ENCODE measurements around the gene LRRC4B.

Gene LRRC4B

DNA sequence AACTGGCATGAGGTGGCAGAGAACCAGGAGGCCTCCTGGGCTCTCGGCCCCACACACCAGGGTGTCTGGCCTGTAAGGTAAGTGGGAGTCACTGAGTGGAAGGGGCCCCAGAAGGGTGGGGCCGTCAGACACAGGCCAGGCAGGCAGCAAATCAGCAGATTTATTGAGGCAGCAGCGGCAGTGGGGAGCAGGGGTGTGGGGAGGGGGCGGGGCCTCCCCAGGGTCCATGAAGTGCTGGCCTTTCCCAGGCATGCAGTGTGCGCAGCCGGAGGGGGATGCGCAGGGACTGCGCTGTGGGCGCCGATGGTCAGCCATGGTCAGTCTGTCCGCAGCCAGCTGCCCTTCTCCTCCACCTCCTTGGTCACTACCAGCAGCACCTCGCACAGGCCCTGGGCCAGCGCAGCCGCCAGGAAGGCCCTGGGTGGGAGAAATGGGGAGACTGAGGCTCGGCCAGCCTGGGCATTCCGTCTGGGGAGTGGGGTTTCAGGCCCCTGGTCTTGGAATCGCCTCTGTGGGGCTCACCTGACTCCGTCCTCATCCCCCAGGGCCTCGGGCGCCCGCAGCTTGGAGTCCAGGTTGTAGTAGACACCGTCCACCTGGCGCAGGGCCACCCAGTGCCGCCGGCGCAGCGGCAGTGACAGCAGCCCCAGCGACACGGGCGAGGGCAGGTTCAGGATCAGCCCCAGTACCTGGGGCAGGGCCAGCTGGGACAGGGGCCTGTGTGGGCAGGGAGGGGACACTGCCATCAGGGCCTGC, 62.2 kb downstream of the LRRC4B start:
- no peak for DNase-seq (ENCODE audit: low read depth in 2 of 2)

DNA sequence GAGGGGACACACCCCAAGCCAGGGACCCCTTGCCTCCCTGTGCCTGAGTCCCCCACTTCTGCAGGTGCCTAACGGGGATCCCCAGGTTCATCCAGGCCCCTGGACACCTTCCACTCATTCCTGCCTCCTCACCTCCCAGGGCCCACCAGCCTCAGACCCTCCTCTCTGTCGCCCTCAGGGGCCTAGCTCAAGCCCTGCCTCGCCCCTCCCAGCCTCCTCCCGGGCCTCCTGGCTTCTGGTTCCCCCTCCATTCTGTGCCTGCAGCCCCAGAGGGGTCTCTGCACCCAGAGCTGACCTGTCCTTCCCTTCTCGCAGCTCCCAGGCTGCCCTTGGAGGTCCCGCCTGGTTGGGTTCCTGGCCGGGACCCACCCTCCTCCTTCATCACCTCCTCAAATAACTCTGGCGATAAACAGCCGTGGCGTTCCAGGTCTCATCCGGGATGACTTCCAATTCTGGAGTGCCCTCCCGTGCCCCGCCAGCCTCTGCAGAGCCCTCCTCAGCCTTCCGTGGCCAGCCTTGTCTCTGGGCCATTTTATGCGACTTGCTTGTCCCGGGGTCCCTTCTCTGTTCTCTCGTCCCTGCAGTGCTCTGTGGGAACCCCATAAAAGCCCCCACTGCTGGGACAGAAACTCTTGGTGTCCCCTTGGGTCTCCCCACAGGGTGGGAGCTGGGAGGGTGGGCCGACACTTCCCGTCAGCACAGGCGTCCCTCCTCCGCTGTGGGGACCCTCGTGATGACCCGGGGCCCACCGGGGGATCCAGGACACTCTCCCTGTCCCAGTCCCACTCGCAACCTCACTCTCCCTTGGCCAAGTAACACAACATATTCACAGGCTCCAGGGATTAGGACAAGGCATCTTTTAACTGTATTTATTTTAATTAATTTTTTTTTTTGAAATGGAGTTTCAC, 66.4 kb downstream of the LRRC4B start:
- DNase-seq (ENCODE audit: low read depth in 2 of 2) = no peak

DNA sequence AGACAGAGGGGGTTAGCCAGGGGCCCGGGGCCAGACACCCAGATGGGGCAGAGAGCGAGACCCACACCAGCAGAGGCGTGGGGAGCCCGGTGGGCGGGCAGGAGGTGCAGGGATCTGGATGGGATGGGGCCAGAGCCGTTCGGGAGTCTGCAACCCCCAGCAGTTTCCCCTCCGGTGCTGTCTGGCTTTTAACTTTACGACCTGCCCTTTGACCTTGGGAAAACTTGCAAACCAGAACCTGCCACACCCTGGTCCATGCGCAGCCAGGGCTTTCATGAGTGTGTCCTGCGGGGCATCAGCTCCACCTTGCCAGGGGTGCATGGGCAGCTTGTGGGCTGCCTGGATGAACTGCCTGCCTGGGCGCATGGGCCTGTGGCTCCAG, 67.1 kb downstream of the LRRC4B start:
- DNase-seq (ENCODE audit: low read depth in 2 of 2) = no peak

DNA sequence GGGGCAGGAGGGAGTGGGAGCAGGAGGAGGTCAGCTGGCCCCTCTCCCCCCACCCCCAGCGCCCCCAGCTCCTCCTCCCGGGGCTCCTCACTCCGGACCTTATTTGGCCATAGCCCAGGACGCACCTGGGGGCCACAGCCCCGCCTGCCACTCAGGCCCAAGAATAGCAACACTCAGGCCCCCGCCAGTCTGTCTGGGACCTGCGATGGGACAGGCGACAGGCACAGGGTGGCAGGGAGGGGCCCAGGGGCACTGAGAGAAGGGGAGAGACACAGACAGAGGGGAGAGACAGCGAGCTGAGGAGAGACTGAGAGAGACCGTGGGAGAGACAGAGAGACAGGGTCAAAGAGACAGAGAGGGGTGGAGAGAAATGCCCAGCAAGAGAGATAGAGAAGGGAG, 67.5 kb downstream of the LRRC4B start:
- no peak for DNase-seq (ENCODE audit: low read depth in 2 of 2)

DNA sequence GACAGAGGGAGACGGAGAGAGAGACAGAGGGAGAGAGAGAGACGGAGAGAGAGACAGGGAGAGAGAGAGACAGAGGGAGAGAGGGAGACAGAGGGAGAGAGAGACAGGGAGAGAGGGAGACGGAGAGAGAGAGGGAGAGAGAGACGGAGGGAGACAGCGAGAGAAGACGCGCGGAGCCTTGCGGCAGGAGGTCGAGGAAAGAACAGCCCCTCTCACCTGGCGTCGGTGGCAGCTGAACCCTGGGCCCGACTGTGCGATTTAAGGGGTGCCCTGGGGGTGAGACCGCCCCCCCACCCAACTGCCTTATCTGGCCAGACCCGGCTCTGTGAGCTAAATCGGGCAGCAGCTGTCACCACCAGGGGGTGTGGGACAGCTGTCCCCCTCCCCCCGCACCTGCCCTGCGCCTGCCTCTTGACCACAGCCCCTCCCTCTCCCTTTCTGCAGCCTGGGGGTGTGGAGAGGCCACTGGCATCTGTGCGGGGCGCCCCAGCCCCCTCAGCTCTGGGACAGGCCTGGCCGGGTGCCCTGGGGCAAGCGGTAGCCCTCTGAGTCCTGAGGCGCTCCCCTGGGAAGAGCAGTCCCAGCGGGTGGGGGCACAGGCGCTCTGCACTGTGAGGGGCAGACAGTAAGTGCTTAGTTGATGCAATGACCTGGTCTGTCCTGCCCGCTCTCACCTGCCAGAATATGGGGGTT, 68.0 kb downstream of the LRRC4B start:
- DNase-seq (ENCODE audit: low read depth in 2 of 2) = no peak

DNA sequence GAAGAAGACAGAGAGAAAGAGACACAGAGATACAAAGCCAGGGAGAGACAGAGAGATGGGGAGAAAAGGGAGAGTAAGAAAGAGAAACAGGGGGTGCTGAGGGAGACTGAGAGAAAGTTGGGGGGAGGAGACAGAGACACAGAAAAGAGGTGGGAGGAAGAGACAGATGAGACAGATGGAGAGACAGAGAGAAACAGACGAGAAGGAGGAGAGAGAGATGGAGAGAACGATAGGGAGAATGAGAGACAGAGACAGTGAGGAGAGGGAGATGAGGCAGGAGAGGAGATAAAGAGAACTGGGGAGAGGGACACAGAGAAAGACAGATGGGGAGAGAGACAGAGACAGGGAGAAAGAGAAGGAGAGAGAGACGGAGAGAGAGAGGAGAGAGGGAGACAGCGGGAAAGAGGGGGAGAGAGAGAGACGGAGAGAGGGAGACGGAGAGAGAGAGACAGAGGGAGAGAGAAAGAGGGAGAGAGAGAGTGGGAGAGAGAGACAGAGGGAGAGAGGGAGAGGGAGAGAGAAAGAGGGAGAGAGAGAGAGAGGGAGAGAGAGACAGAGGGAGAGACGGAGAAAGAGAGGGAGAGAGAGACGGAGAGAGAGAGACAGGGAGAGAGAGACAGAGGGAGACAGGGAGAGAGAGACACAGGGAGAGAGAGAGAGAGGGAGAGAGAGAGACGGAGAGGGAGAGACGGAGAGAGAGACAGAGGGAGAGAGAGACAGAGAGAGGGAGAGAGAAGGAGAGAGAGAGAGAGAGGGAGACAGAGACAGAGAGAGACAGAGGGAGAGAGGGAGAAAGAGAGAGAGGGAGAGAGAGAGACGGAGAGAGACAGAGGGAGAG, 69.8 kb downstream of the LRRC4B start:
- DNase-seq (ENCODE audit: low read depth in 2 of 2) = no peak

DNA sequence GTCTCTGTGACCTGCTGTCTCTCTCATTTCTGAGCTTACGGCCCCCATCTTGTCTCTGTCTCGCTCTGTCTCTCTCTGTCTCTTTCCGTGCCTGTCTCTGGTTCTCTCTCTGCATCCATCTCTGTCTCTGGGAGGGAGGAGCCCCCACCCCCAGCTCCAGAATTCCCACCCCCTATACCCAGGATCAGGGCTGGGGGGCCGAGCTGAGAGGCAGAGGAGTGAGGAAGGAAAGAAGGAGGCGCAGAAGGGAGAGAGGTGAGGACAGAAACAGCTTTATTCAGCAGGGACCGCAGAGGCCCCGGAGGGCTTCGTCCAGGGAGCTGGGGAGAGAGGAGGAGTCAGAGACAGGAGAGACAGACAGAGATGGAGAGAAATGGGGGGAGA, 71.2 kb downstream of the LRRC4B start:
- DNase-seq (ENCODE audit: low read depth in 2 of 2) = no peak

DNA sequence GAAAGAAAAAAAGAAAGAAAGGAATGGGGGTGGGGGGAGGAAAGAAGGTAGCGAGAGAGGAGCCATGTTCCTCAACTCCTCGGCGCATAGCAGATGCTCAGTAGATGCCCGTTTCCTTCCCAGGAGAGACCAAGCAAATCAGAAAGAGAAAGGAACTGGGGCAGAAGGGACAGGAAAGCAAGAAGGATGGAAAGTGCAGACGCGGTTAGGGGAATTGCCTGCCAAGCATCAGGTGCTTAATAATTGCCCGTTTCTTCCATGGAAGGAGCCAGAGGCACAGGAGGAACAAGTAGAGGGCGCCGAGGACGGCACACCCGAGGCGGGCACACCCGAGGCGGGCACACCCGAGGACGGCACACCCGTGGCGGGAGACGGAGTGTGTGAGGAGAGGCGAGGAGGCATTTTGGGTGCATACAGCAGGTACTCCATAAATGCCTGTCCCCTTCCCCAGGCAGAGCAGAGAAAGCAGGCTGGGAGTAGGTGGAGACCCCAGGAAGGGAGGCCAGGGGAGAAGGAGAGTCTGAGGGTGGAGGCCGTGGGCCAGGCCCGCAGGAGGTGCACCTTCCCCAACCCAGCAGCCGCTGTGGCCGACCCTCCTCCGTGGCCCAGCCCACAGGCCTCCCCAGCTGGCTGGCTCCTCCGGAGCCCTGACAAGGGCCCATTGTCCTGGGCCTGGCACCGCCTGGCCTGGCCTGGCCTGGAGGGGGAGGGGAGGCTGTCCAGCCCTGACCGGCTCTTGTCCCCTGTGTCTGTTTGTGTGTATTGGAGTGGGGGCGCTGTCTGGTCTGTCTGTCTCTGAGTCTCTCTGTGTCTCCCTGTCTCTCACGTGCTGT, 71.8 kb downstream of the LRRC4B start:
- no peak for DNase-seq (ENCODE audit: low read depth in 2 of 2)

DNA sequence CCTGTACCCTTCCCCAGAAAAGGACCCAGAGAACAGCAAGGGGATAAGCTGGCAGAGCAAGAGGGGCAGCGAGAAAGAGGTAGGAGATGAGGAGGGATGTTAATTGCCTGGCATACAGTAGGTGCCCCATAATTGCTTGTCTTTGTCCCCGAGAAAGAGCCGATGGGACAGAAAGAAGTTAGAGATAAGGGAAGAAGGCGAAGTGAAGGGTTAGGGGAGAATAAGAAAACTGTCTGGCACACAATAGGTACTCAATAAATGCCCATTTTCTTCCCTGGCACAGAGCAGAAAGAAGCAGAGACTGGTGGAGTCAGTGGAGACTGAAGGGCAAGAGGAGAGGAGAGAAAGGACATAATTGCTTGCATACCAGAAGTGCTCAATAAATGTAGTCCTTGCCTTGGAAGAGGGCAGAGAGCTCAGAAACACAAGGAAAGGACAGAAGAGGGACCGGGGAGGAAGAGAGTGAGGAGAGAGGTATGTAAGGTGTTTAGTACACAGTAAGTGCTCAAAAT, 73.2 kb downstream of the LRRC4B start:
- no peak for DNase-seq (ENCODE audit: low read depth in 2 of 2)

DNA sequence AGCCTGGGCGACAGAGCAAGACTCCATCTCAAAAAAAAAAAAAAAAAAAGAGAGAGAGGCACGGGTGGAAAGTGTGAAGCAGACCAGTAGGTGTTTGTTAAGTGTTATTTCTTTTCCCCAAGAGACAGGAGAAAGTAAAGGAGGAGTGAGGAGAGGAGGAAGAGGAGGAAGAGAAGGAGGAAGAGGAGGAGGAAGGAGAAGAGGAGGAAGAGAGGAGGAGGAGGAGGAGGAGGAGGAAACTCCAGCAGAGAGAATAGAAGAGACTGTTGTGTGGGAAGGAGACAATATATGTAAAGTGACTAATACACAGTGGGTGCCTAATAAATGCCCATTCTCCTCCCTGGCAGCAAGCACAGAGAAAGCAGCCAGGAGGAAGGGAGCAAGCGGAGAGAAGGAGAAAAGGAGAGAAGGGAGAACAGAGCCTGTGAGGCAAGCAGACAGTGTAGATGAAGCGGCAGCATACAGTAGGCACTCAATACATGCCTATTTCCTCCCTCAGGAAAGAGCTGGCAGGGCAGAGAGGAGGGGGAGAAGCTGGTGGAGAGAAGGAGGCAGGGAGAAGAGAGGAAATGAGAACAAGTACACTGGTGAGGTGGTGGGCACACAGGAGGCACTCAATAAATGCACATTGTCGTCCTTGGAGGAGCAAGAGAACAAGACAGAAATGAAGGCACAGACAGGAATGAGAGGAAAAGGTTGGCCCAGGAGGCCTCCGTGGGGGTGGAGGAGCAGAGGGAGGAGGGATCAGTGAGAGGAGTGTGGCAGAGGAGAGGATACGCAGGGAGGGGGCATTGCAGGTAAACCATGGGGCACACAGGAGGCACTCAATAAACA, 73.8 kb downstream of the LRRC4B start:
- DNase-seq (ENCODE audit: low read depth in 2 of 2) = no peak

DNA sequence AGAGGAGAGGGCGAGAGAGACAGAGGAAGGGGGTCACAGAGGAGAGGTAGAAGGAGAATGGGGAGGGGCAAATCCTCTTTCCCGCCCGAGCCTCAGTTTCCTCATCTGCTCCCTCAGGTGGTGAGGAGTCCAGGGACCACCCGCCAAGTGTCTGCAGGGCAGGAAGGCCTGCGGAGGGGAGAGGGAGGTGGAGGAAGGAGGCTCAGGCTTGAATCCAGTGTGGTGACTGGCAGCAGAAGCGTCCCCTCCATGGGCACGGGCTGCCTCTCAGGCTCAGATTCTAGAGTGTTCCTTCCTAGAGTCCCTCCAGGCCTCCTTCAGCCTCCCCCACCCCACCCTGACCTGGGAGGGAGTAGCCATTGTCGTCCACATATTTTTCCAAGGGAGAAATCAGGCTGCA, 75.1 kb downstream of the LRRC4B start:
- no peak for DNase-seq (ENCODE audit: low read depth in 2 of 2)

DNA sequence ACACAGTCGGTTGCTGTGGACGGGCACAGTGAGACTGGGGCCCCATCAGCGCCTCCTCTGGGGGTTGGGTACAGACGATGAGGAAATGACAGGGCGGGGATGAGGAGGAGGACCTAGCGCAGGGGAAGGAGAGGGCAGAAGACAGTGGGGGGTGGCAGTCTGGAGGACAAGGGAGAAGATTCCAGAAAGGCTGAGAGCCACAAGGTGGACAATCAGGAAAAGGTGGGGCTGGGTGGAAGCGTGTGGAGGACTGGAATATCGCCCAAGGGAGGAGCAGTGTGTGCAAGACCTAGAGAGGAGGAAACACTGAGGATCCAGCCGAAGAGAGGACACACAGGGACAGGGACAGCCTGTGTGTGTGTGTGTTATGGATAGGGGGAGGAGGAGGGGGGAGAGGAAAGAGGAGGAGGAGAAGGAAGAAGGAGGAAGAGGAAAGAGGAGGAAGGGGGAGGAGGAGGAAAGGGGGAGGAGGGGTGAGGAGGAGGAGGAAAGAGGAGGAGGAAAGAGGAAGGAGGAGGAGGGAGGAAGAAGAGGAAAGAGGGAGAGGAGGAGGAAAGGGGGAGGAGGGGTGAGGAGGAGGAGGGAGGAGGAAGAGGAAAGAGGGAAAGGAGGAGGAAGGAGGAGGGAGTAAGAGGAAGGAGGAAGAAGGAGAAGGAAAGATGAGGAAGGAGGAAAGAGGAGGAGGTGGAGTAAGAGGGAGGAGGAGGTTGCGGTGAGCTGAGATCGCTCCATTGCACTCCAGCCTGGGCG, 75.8 kb downstream of the LRRC4B start:
- DNase-seq (ENCODE audit: low read depth in 2 of 2) = no peak

DNA sequence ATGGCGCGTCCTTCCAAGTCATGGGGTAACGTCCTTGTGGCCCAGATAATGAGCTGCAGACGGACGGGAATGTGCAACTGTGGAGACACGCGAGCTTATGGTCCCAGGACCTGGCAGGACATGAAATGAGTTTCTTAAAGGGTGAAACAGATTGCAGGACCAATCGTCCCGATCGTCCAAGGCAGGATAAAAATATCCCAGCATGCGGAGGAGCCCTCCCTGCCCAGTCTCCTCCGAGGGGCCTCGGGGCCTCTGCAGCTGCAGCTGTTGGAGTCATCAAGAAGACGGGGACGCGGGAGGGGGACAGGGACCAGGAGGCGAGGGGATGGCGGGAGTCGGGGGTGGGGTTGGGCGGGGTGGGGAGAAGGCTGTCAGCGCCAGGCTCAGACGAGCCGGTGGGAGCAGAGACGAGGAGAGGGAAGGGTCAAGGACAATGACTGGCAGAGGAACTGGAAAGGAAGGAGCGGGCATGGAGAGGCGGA, 77.2 kb downstream of the LRRC4B start:
- no peak for DNase-seq (ENCODE audit: low read depth in 2 of 2)

DNA sequence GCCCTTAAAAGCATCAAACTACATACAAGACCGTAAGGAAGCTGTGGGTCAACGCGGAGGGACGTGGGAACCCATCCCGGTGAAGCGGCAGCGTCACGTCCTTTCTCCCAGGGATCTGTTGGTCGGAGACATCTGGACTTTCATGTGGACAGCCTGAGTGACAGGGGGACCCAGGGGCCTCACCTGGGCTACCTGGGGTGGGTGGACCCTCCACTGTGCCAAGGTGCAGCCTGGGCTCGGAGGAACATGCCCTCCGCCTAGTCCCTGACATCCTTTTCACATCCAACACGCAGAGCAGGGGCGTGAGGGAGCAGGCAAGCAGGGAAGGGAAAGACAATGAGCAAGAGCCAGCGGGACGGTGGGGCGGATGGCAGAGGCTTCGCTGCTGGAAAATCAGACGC, 77.8 kb downstream of the LRRC4B start:
- no peak for DNase-seq (ENCODE audit: low read depth in 2 of 2)

DNA sequence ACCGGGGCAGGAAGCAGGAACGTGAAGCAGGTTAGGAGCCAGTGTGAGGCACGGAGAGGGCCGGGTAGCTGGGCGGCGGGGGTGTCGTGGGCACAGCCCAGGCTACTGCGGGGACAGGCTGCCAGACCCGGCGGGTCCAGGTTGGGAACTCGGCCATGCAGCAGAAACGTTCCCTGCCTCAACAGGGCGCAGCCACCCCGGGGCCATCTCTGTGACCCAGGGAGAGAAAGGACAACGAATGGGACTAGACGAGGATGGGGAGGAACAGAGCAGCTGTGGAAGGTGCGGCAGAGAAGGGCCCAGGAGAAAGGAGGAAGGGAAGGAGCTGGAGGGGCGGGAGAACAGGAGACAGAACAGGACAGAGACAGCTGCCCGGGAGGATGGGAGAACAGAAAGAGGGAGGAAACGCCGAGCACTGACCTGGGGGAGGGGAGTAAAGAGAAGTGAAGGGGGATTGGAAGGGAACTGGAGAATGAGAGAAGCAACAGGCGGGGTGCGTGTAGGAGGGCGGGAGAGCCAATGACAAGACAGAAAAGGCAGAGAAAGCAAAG, 78.7 kb downstream of the LRRC4B start:
- no peak for DNase-seq (ENCODE audit: low read depth in 2 of 2)

DNA sequence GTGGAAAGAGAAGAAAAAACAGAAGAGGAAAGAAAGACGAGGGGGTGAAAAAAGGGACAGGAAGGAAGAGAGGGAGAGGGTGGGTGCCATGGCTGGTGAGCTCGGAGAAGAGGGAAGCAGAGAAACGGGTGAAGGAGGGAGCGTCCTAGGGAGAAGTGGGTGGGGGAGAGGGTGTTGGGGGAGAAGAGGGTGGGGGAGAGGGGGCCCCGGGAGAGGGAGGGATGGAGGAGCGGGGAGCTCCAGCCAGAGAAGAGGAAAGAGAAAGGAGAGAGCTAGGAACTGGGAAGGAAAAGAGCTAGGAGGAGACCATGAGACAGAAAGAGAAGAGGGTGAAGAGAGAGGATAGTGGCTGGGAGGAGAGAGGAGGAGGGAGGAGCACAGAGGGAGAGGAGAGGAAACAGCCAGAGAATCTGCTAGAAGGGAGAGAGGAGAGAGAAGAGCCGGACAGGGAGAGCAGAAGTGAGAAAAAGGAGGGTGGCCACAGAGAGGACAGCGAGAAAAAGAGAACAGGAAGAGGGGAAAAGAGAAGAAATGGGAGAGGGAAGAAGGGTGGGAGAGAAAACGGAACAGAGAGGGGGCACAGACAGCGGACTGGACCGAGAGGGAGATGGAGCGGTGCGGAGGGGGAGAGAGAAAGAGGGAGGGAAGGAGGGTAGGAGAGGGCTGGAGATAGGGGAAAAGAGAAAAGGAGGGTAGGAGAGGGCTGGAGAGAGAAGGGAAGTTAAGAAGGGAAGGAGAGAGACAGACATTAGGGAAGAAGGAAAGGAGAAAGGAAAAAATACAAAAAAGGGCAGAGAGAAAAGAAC, 79.6 kb downstream of the LRRC4B start:
- DNase-seq (ENCODE audit: low read depth in 2 of 2) = no peak

DNA sequence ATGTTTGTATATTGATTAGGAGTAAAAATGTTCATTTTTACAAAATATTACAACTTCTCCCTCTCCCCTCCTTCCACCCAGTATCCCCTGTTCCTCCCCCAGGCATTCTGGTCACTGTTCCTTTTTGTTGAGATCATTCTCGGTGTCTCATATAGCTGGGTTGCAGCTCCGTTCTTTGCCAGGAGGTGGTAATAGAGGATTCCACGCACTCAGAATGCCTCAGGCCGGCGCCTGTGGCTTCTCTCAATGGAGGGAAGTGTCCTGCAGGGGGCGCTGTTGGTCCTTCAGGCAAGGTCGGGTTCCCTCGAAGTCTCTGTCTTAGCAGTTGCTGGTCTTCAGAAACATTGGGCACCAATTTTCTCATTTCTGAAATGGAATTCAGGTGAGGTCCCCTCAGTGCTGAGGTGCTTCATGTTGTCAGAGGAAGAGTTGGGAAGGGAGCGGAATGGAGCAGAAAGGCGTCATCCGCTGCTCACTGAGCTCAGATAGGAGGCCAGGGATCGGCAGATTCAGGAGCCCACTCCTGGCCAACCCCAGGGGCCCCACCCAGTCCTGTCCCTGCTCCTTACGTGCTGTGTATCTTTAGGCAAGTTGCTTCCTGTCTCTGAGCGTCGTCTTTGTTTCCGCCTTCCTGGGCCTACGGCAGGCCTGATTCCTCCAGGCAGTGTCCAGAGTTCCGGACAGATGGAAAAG, 81.3 kb downstream of the LRRC4B start:
- no peak for DNase-seq (ENCODE audit: low read depth in 2 of 2)

Data from stimulated activated CD8-positive, alpha-beta memory T cell treated with anti-CD3 and anti-CD28 coated beads, Interleukin-15, amount 100 ng/mL, for 4 hours (primary cell).